GM12878 (cell line): Measurements from ENCODE around the gene STARD3. TPM values are rescaled to one million over a fixed set of nuclear protein-coding genes. Genes with fewer than 3 reads are reported as not detected.

ENCODE experiments used
- ATAC-seq: fragments of 200-7000 bp; cut with Tn5 transposase; 3 replicates; pipeline ENCODE4 v1.9.1; 2020; ENCODE audit warnings: mild to moderate bottlenecking, moderate library complexity
- BruUV-seq: library from RNA; stranded (reverse); fragments of 400-500 nt; replicated peaks from 2 replicates; lab custom pipeline; 2021; lab: Mats Ljungman, UMichigan
- CTCF ChIA-PET: fragments of 300-600 bp; sonication (Branson Sonifier 250); formaldehyde crosslinking; extraction: SDS; loops from one replicate; lab custom pipeline; 2021; ENCODE audit warnings: inconsistent platforms; lab: Yijun Ruan, JAX
- POLR2A ChIA-PET: fragments of 350-600 bp; formaldehyde crosslinking; extraction: SDS; loops from one replicate; lab custom pipeline; 2021; ENCODE audit warnings: inconsistent platforms; lab: Charles Lee
- RAD21 ChIA-PET: fragments of 300-600 bp; sonication (Branson Sonifier 250); formaldehyde crosslinking; loops from one replicate; lab custom pipeline; 2023; ENCODE audit warnings: antibody characterized with exemption; ENCODE audit not compliant: unreplicated experiment; lab: Charles Lee
- SMC1A ChIA-PET: fragments of 300-600 bp; sonication (Branson Sonifier 250); formaldehyde crosslinking; loops from one replicate; lab custom pipeline; 2023; ENCODE audit not compliant: unreplicated experiment, uncharacterized antibody; lab: Charles Lee
- DNase-seq: peaks from one replicate; pipeline ENCODE4 v3.0.0-alpha.2; 2011; ENCODE audit warnings: low read depth, low spot score
- FAIRE-seq: peaks from 3 replicates; lab custom pipeline; 2011; peaks lifted over from hg19 to GRCh38; lab: Jason Lieb, UNC
- H2AFZ ChIP-seq: 2 replicates; pipeline ENCODE4 v1.6.0; 2011; ENCODE audit warnings: low read depth, low read length, control low read depth; ENCODE audit not compliant: control insufficient read depth
- H3K27ac ChIP-seq: 2 replicates; pipeline ENCODE4 v1.5.1; 2011; ENCODE audit warnings: control low read depth; ENCODE audit not compliant: control insufficient read depth, insufficient read depth
- H3K27me3 ChIP-seq, 2 experiments: replicated peaks in 1 of 2; 2 replicates each; pipeline versions ENCODE4 v1.6.0 to v1.6.1; 2011; ENCODE audit warnings: low read length in 1 of 2; ENCODE audit not compliant: control insufficient read depth in 2 of 2, insufficient read depth in 2 of 2
- H3K36me3 ChIP-seq, 2 experiments: 2 replicates each; pipeline ENCODE4 v1.5.1; 2011; ENCODE audit warnings: low read length in 1 of 2; ENCODE audit not compliant: control insufficient read depth in 2 of 2, insufficient read depth in 2 of 2
- H3K4me1 ChIP-seq: 2 replicates; pipeline ENCODE4 v1.6.1; 2011; ENCODE audit warnings: mild to moderate bottlenecking, low read length, moderate library complexity, mixed read lengths; ENCODE audit not compliant: control insufficient read depth, insufficient read depth
- H3K4me2 ChIP-seq: 2 replicates; pipeline ENCODE4 v1.6.0; 2011; ENCODE audit warnings: control low read depth; ENCODE audit not compliant: control insufficient read depth, insufficient read depth
- H3K4me3 ChIP-seq: fragments of 200-600 bp; sonication (generic); 2 replicates; pipeline ENCODE4 v1.5.1; 2016
- H3K79me2 ChIP-seq: 2 replicates; pipeline ENCODE4 v1.6.0; 2011; ENCODE audit warnings: low read length; ENCODE audit not compliant: control insufficient read depth, insufficient read depth
- H3K9ac ChIP-seq: 2 replicates; pipeline ENCODE4 v1.8.0; 2011; ENCODE audit warnings: low read length, control low read depth, mixed read lengths; ENCODE audit not compliant: control insufficient read depth, insufficient read depth
- H3K9me3 ChIP-seq: replicated peaks from 3 replicates; pipeline ENCODE4 v1.5.1; 2011; ENCODE audit warnings: mild to moderate bottlenecking, low read length; ENCODE audit not compliant: control insufficient read depth, insufficient read depth
- H4K20me1 ChIP-seq: 2 replicates; pipeline ENCODE4 v1.6.0; 2011; ENCODE audit not compliant: control insufficient read depth, insufficient read depth
- ESRRA ChIP-seq: IDR thresholded peaks from 2 replicates; pipeline ENCODE4 v1.6.1; 2012; ENCODE audit warnings: mild to moderate bottlenecking, low read length, improper control_type of control experiment
- HDAC2 ChIP-seq: fragments of 200-600 bp; sonication (generic); IDR thresholded peaks from 2 replicates; pipeline ENCODE4 v1.6.1; 2017
- HDGF ChIP-seq: fragments of 450-650 bp; IDR thresholded peaks from 2 replicates; pipeline ENCODE4 v1.6.1; 2016; ENCODE audit warnings: antibody characterized with exemption
- IKZF2 ChIP-seq, 2 experiments: fragments of 450-650 bp; IDR thresholded peaks; 2 replicates each; pipeline ENCODE4 v1.6.1; 2017; ENCODE audit warnings: mild to moderate bottlenecking in 2 of 2, moderate library complexity in 2 of 2
- IRF3 ChIP-seq: fragments of 450-650 bp; IDR thresholded peaks from 2 replicates; pipeline ENCODE4 v1.6.1; 2014; ENCODE audit warnings: mild to moderate bottlenecking
- MYC ChIP-seq: IDR thresholded peaks from 2 replicates; pipeline ENCODE4 v1.6.1; 2011; ENCODE audit warnings: mild to moderate bottlenecking, low read length, moderate library complexity, inconsistent platforms; ENCODE audit not compliant: insufficient read depth, insufficient replicate concordance, insufficient read length, severe bottlenecking
- NR2F1 ChIP-seq: fragments of 450-650 bp; conservative IDR thresholded peaks from 2 replicates; pipeline ENCODE4 v1.6.1; 2017; ENCODE audit warnings: mild to moderate bottlenecking
- PAX5 ChIP-seq: IDR thresholded peaks from 2 replicates; pipeline ENCODE4 v1.6.1; 2011; ENCODE audit warnings: low read depth, low read length, borderline replicate concordance
- POLR2AphosphoS5 ChIP-seq: IDR thresholded peaks from 2 replicates; pipeline ENCODE4 v1.6.1; 2011; ENCODE audit warnings: mild to moderate bottlenecking, low read length, inconsistent platforms
- PRDM15 ChIP-seq: fragments of 450-650 bp; formaldehyde crosslinking; IDR thresholded peaks from 2 replicates; pipeline ENCODE4 v1.4.0; 2020; ENCODE audit warnings: mild to moderate bottlenecking, moderate library complexity
- RAD21 ChIP-seq: IDR thresholded peaks from 2 replicates; pipeline ENCODE4 v1.6.1; 2011; ENCODE audit warnings: mild to moderate bottlenecking, low read depth, low read length, moderate library complexity; ENCODE audit not compliant: insufficient read depth
- SIN3A ChIP-seq: IDR thresholded peaks from 2 replicates; pipeline ENCODE4 v1.6.1; 2012; ENCODE audit warnings: low read depth, low read length, improper control_type of control experiment
- SREBF2 ChIP-seq: IDR thresholded peaks from 2 replicates; pipeline ENCODE4 v1.6.1; 2012; ENCODE audit warnings: mild to moderate bottlenecking, low read length
- USF1 ChIP-seq: IDR thresholded peaks from 2 replicates; pipeline ENCODE4 v1.6.1; 2011; ENCODE audit warnings: borderline replicate concordance, low read depth, mild to moderate bottlenecking, moderate library complexity, mixed read lengths, low read length; ENCODE audit not compliant: insufficient read depth; ENCODE audit errors: extremely low read length
- ZZZ3 ChIP-seq: IDR thresholded peaks from 2 replicates; pipeline ENCODE4 v1.6.1; 2011; ENCODE audit warnings: low read depth; ENCODE audit not compliant: control insufficient read depth, insufficient read length
- WGBS: methylation state at CpG from one replicate; pipeline ENCODE4 v1.1.6; 2016; ENCODE audit warnings: low lambda C conversion rate; ENCODE audit not compliant: insufficient replicate concordance, insufficient coverage; ENCODE audit errors: missing lambda C conversion rate; 5-methylcytosine and 5-hydroxymethylcytosine counted together
- in situ Hi-C: fragments of 300-500 bp; cut with MboI; formaldehyde crosslinking; loops from 9 replicates; pipeline ENCODE4 v1.14.3; 2018; ENCODE audit warnings: mixed read lengths
- intact Hi-C: fragments of 100-400 bp; cut with micrococcal nuclease; formaldehyde crosslinking; loops from one replicate; pipeline ENCODE4 v1.14.2; 2022; ENCODE audit not compliant: unreplicated experiment
- polyA plus RNA-seq, 11 experiments: library from polyadenylated mRNA; depleted of rRNA in 4 of 11; unstranded in 6 of 11; stranded (reverse) in 5 of 11; fragments of >200 nt; fragmentation: Nextera tagmentation in 4 of 11; fragmentation: Illumina TruSeq in 1 of 11; extraction: Ambion mirVana in 4 of 11; extraction: Trizol in 1 of 11; gene quantifications; 1 replicate in 1 of 11; 2 replicates in 10 of 11; pipeline versions ENCODE4 v1.2.1 to v1.2.3, GENCODE V29; 2011 to 2016; ENCODE audit warnings: inconsistent platforms in 2 of 11, missing spikeins in 2 of 11, low read depth in 1 of 11
- total RNA-seq, 4 experiments: library from RNA; depleted of rRNA in 3 of 4; stranded (reverse); fragments of >200 nt in 3 of 4; fragmentation: Illumina TruSeq in 1 of 4; extraction: Trizol in 1 of 4; gene quantifications; 2 replicates each; pipeline versions ENCODE4 v1.2.1 to v1.2.3, GENCODE V29; 2013 to 2021

The STARD3 gene
- total and polyA plus RNA-seq, 10 of the 15 experiments (the other 5 are each of a cell fraction or from before 2014, with no cell fraction given): 0.08 to 62.7 (median 27.5) TPM

GRCh38 chr17:39632153-39632941 is 4.6 kb upstream of the STARD3 start:
- Histone ChIP-seq H4K20me1 (no peaks in the 10 kb centered on the region), H3K36me3 (no peaks in the 10 kb centered on the region), H3K27ac (no peak overlapping the region), H3K9me3 (no peaks in the 10 kb centered on the region), H2AFZ (no peak overlapping the region), H3K79me2 (peaks cover 3% of the 10 kb centered on the region), H3K9ac (no peak overlapping the region), H3K4me1 (peaks cover 6% of the 10 kb centered on the region), H3K4me2 (no peak overlapping the region), H3K27me3 (peaks cover 0 to 4% of the 10 kb centered on the region in 2 experiments; a peak in 2 of 4 replicates), H3K4me3 (no peak overlapping the region)
- intact Hi-C loops: no loop called here
- CTCF ChIA-PET: interaction anchor here (0.8 to 15.5 kb wide), 6 partner anchors 11 to 116 kb away, joined by 3 to 225 read pairs (median 10); no protein-coding TSS in a partner anchor
- RAD21 ChIA-PET: interaction anchor here (0.7 to 3.4 kb wide), 3 partner anchors 9 to 97 kb away, joined by 3 to 20 read pairs (median 5); no protein-coding TSS in a partner anchor
- DNase-seq: no peak
- in situ Hi-C loops: no loop called here
- SMC1A ChIA-PET: no interaction called here
- POLR2A ChIA-PET: no interaction called here
- FAIRE-seq: no peak
- ATAC-seq: no peak
- 40% methylated on average over 12 of the region's 13 CpGs for WGBS
- BruUV-seq: no TSS peak
- TF ChIP-seq NR2F1 (no peak), IRF3 (no peak), PAX5 (no peak), USF1 (no peak), SREBF2 (no peak), IKZF2 (IDR thresholded peaks at IDR 0.05) (no peak), PRDM15 (CRISPR knock-in tag) (no peak), HDAC2 (no peak), ZZZ3 (no peak), POLR2AphosphoS5 (no peak), SIN3A (no peak), MYC (no peak), ESRRA (no peak), RAD21 (no peak), HDGF (no peak)
